GM18520 (cell line): ENCODE results near the gene SPOCK1.

Source experiments
- ATAC-seq: cut with Tn5 transposase; IDR thresholded peaks from one replicate; pipeline ENCODE4 v1.9.1; 2021; ENCODE audit not compliant: unreplicated experiment

SPOCK1 gene

DNA sequence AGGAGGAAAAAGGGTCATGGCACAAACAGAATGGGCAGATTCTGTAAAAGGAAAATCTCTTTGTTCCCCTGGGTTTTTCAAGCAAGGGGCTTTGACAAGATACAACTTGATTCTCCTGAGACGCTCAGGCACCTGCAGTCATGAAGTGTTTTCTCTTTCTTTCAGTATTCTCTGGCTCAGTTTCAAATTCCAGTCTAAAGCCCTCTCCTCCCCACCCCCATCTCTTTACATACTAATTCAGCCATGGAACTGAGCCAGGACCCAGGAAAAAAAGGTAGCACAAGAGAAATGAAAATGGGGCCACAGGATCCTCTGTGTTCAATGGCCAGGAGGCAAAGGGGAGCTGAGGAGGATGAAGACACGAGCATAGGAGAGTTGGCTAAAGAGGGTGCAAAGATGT lies 408.4 kb downstream of the SPOCK1 start:
- ATAC-seq = no peak

DNA sequence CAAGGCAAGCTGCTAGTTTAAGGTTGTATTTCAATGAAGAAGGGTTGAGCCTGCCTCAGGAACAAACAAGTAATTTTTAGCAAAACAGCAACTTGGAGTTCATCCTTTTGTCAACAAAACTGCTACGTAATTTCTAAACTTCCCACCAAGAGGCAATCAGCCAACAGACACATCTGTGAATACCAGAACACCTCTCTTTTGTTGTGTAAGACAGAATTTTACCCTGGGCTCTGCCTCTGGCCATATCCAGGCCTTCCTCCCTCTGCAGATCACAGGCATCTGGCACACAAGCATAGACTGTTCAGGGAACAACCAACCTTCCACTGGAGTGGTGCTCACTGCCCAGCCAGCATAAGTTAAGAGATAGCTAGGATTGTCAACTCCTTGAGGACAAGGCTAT lies 409.0 kb downstream of the SPOCK1 start:
- ATAC-seq = no peak

DNA sequence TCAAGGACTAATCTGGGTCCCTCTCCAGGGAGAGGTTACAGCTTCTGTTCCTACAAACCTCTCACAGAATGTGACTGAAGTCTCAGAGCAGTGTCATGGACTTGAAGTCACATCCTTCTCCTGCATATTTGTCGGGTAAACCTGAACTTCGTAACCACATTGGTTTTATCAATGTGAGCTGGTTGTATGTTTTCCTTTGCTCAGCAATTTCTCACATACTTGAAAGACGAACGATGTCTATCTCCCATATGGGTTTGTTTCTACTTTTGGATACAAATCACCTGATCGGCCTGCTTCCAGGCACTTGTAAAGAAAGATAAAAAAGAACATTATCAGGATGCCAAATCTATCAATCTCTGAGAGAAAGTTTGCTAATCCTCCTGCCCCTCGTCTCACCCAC lies 411.0 kb downstream of the SPOCK1 start:
- no peak for ATAC-seq

DNA sequence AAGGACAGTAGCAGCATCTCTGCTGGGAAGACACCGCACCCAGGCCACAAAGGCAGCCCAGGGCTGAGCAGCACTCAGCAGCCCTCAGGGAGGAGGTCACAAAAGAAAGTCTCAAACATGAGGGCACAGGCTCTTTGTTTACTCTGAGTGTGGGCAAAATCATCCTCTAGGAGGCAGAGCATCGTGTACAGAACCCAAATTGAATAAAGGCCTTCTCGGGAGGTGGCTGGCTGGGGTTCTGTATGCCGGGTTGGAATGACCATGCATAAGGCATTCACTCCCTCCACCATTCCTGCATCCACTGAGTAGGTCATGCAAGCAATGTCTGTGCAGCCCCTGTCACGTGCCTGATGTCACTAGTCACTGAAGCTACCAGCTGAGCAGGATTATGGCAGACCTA lies 412.8 kb downstream of the SPOCK1 start:
- ATAC-seq = no peak

DNA sequence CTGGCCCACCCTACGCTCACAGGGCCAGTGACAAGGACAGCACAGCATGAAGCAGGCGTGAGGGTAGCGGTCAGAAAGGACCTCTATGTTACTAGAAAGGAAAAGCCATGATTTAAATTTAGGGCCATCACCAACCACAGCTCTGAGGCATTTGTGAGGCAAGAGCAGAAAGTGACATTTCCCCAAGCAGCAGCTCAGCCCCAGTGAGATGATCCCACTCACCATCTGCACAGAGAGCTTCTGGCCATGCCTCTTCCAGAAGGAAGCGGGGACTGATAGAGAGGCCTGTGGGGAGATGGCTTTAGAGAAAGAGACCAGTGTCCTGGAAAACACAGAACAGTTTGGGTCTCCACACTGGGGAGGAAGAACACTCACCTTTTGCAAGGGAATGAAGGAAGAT lies 413.9 kb downstream of the SPOCK1 start:
- no peak for ATAC-seq

DNA sequence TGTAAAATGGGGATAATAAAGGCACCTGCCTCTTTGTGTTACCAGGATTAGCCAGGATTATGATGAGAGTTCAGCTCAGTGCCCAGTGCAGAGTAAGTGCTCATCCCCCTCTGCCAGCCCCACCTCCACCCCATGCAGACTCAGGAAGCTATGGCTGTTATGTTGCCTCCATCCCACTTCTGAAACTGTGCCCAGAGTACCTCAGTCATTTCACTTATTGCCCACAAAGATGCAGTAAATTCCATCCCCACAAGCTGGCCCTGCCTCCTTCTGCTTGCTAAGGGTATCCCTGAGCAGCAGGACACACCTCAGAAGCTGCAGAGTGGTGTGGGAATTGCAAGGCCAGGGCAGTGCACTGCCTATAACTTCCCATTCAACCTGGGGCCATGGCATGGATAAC lies 415.1 kb downstream of the SPOCK1 start:
- ATAC-seq = no peak

DNA sequence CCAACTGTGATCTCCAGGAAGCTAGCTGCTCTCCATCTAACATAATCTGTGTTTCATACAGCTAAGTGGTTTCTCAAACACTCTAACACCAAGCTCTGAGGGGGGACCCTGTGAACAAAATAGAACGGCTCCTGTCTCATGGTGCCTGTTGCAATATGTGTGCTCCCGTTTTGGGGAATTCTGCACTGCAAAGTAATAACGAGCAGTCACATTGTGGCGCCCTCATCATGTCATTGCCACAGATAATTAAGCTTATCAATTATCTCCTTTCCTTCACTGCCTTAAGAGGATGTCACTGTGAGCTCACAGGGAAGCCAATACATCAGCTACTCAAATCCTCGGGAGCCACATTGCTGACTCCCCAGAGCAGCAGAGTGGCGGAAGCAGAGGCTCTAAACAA lies 416.2 kb downstream of the SPOCK1 start:
- no peak for ATAC-seq

DNA sequence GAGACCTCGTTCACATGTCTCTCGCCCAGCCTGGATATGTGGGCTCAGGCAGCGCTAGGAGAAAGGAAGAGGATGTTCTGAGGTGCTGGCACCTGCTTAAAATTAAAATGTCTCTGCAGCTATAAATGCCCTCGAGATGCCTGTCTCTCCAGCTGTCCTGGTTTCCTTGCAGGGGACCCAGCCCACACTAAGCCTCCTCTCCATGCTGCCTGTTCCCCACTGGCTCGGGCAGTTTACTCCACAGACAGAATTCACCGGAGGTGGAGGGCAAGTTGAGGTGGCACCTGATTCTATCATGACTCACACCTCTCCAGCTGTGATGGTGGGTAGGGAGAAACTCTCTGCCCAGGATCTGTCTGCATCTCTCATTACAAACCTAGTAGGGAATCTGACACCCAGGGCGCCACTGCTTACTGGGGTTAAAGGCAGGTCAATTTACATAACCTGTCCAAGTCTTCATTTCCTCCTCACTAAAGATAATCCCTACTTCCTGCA lies 420.9 kb downstream of the SPOCK1 start:
- ATAC-seq = no peak

DNA sequence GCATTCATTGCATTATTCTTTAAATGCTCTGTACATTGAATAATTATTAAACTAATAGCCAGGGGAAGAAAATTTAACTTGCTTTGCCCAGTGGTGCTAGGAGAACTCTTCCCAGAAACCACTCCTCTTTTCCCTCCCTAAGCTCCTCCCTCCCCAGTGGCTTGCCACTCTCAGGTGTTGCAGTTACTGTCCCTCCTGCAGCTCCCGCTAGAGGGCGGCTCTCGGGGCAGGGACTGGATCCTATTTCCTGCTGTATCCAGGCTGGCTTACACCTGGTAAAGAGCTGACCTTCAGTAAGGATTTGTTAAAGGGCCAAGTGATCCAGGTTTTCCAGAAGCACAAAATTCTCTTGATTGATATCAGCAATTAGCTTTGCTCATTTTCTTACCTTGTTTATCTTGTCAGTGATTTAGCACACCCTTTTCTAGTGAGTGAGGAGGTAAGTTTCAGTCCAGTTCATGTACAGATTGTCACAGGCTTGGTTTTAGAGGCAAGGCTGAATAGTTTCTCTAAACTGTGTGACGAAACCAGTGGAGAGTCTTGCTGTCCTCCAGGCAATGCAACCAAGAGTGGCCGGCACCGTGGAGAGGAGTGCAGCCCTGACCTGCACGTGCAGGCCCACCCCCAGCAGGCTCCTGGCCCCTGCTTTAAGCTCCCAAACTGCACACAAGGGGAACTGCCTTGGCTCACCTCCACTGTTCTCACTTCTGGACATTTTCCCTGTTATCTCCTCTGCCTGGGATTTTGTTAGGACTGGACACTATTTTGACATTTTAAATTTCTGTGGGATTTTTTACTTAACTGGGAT lies 423.8 kb downstream of the SPOCK1 start:
- ATAC-seq = no peak

DNA sequence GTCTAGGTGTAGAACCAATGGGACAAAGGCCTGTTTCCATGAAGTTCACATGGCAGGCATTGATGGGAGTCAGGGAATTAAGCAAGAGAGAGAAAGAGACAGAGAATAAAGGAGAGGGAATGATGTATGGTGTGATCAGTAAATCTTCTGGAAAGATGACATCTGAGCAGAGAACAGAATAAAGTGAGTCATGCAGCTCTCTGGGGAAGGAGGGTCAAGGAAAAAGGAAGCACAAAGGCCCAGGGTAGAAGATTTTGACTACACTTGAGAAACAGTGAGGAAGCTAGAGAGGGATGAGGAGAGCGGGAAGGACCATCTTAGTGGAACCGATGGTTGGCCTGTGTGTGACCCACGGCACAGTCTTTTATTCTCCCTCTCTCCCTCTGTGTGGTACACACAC lies 425.9 kb downstream of the SPOCK1 start:
- ATAC-seq = no peak

DNA sequence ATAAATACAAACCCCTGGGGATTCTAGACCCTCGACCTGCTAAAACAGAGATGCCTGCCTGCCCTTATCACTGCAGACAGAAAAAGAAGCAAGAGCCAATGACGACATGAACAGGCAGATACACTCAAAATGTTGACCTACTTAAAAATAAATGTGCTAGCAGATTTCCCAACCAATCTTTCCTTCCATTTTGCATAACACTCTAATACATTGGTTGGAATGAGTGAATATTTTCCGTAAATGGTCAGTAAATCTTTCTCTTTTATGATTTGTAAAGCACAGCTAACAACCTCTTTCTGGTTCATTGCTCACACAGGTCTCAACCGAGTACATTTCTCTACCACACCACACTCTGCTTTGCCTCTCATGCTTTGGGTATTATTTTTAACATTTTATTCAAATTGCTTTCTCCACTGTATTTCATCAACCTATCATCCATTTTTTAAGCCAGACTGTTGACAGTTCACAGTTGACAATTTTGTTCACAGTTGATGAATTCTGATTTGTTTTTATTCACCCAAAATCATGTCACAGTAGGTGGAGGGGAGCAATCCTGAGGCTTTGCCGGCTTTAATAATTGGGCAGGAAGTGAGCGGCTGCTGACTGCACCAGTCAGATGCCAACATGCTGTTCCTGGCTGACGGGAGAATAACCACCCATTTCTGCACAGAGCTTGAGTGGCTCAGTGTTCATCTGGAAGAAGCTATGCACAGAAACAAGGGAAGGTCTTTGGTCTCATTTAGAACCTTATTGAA lies 426.6 kb downstream of the SPOCK1 start:
- ATAC-seq = no peak

DNA sequence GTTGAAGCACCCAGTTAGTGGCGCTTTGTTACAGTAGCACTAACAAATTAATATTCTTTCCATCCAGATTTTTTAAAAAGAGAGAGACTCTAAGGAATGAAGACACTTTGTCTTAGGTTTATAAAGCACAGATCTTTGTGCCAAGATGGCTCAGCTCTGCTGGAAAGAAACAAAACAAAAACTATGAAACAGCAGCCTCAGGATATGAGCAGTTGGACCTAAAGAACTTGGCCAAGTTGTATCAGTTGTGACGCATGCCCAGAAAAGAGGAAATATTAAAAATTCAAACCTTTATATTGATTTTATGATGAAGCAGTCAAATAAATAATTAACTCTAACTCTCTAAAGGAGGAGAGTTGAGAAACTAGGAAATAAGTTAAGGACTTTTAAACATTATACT lies 427.2 kb downstream of the SPOCK1 start:
- ATAC-seq = no peak

DNA sequence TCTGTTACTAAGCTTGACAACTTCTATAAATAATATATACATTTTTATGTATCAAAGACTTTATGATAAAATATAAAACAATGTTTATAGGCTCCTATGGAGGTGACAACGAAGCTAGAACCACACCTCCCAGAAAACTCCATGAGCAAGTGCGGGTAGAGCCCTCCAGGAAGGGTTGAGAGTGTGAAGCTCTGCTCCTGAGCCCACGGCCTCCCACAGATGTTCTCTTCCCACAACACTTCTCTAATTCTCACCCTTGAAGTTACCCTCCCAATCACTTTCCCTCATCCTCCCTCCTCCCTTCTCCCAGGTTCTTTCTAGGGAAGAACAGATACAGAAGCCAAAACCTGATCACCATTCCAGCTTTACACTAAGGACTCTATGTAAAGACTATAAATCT lies 427.6 kb downstream of the SPOCK1 start:
- ATAC-seq = no peak

DNA sequence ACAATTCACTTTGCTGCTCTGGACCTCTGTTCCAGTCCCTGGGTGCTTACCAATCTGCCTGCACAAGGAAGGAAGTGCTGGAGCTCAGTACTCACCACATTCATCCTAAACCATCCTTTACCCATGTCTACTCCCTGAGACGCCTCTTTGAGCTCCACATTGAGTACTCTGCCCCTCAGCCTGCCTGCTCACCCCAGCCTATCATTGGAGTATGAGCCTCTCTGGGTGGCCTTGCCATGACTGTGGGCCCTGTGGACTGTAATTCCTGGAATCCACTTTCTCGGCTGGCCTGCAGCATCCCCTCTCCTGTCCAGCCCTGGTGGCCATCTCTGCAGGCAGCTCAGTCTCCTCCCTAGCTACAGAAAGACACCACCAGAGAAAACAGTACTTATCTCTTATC lies 428.6 kb downstream of the SPOCK1 start:
- no peak for ATAC-seq

DNA sequence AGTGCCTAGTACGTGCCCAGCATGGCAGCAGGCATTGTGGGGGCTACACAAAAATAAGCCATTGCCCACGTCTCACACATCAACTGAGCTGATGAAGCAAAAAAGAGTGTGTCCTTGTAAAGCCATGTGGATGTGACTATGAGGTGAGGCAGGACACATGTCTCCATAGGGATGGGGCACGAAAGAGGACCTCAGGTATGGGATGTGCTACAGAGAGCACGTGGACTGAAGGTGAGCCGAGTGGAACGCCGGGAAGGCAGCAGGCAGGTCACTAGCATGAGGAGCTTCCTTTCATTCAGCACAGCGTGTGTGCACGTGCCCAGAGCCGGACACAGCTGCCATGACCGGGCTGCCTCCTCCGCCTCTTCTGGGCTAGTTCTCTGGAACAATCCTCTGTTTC lies 429.8 kb downstream of the SPOCK1 start:
- no peak for ATAC-seq

DNA sequence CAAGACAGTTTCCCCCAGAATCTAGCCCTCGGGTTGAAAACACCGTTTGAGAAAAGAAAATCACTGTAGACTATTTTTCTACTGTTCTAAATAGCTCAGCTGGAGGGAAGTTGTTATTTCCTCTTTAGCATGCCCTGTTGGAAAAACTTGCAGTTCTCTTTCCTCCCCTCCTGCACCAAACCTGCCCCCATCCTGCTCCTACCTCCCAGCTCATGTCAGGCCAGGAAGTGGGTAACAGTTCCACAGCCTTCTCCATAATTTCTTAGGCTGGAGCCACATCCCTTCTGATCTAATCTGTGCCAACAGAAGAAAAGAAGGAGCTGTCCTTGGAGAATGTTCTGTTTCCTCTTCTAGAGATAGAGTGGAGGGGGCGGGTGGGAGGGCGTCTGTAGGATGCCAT lies 437.7 kb downstream of the SPOCK1 start:
- no peak for ATAC-seq

DNA sequence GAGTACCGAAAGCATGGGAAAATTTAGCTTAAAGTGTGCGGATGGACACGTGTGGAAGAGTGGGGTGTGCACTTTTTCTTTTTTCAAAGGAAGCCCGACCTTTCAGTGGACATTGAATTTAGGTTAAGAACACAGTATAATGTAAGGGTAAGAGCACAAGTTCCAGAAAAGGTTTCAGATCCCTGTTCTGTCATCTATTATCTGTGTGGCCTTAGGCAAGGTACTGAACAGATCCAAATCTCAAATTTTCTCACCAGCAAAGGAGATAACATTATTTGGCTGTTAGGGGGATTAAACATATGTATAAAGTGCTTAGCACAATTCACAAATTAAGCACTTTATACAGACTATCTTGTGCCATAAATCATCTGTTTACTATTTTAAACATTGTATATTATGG lies 441.0 kb downstream of the SPOCK1 start:
- no peak for ATAC-seq

DNA sequence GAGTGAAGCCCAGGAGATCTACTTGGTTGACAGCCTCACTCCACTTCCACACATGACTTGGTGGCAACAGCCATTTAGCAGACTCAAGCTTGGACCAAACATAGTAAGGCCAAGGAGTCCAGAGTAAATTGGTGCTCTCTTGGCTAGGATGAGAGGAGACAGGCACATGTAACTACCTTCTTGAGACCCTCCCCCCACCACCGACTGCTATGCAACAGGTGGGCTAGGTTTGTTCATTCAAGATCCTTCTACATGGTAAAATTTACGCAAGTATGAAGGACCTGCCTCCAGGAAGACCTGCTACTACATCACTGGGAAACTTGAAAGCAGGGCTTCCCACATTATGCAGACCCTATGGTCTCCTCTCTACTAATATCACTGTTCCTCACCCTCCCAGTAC lies 442.4 kb downstream of the SPOCK1 start:
- ATAC-seq = no peak

DNA sequence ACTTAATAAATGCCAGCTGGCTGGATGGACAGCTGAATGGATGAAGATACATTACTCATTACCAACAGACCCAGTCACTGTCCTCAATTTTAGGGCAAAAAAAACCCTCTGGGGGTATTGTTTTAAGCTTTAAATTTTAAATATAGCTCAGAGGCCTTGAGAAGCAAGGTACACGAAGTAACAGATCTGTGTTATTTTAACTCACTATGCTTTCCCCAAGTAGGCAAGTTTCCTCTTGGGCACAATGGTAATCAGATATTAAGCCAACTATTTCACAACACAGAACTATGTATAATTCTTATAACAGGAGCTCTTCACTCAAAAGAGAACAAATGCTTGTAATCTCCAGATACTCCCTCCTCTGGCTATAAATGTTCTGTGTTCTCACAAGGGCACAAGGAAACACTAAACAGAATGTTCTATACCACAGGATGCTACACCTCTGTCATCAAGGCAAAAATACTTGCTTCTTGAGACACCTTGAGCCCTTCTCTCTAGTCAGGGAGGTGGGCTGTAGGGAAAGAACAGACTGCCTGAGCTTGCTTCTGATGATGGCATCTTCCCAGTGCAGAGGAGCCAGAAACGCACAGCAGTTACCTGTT lies 443.8 kb downstream of the SPOCK1 start:
- no peak for ATAC-seq

DNA sequence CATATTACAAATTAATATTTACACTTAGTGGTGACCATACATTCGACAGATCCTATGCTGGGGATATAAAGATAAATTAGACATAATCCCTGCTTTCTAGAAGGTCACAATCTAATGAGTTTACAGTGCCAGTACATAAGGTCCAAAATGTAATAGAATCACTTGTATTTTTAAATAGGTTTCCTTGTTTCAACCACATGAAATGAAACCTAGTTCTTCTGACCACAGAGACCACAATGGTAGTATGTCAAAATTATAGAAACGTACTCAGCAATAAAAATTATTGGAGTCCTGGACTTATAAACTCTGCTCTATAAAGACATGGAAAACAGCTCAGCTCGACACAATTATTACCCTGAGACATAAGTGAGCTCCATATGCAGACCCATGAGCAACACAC lies 444.3 kb downstream of the SPOCK1 start:
- no peak for ATAC-seq

DNA sequence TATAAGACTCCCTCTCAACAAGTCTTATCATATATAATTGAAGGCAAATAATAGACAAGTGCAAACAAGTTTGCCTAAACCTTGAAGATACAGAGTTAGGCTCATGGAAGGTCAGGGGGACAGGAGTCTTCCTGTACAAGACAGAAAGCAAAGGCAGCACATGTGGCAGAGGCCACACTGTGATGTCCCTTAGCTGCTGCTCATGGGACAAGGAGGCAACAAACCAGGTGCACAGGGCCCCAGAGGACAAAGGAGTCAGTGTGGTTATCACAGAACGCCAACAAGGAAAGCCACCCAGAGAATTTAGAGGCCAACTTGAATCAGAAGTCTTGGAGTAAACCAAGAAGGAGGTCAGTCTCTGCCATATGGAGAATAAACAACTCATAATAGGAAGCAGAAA lies 444.8 kb downstream of the SPOCK1 start:
- ATAC-seq = no peak

DNA sequence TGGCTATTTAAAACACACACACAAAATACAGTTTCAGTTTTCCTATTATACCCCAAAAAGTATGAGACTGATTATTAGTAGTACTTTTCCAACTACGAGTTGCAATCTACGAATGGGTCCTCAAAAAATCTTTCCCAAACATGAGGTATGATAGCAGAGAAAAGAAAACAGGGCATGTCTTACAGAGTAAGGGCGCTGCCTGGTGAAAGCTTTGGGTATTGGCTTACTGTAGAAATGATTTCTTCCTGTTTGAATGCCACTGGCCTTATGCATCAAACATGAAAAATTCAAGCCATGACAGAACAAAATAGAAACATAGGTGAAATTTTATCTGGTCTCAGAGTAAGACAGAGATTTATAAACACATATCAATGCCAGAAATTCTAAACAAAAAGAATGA lies 448.0 kb downstream of the SPOCK1 start:
- ATAC-seq = no peak
